Erythroblast (primary cell): ENCODE measurements around the gene ATP2A1.
"Not testable (repeated sequence)": the region's sequence is repeated elsewhere in the genome, so short reads cannot be mapped to it uniquely, and the experiment has no call there.

Experiments used
- DNase-seq, 2 experiments: peaks; one replicate each; lab custom pipeline; 2025; lab: John Stamatoyannopoulos, UW
- GATA1 ChIP-seq: IDR thresholded peaks from 2 replicates; pipeline ENCODE4 v1.6.1; 2011; ENCODE audit warnings: low read depth, mild to moderate bottlenecking, control low read depth, low read length, moderate library complexity
- POLR2A ChIP-seq: IDR thresholded peaks from 2 replicates; pipeline ENCODE4 v1.6.1; 2011; ENCODE audit warnings: mild to moderate bottlenecking, low read length

The ATP2A1 gene

DNA sequence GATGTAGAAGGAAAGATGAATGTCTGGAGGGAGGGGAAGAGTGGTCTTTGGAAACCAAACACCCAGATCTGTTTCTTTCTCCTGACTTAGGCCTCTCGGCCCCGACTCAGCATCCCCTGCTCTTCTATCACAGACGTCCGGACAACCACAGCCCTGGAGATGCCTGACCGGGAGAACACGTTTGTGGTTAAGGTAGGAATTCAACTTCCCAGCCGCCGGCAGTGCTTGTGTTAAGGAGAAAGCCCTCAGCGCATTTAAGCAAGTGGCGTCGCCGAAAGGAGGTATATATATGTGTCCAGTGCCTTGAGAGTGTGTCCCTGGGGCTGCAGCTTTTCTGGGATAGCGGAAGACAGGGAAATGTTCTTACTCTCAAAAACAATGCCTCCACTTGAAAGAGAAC lies 11.0 kb upstream of the ATP2A1 start:
- TF ChIP-seq POLR2A (no peak), GATA1 (no peak)
- DNase-seq, result no peak

DNA sequence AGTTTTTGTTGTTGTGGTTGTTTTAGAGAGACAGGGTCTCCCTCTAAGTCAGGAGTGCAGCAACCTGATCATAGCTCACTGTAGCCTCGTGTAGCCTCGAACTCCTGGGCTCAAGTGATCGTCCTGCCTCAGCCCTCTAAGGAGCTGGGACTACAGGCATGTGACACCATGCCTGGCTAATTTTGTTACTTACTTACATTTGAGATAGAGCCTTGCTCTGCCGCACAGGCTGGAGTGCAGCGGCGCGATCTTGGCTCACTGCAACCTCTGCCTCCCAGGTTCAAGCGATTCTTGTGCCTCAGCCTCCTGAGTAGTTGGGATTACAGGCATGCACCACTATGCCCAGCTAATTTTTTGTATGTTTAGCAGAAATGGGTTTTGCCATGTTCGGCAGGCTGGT lies 10.6 kb upstream of the ATP2A1 start:
- DNase-seq, result not testable (repeated sequence)

DNA sequence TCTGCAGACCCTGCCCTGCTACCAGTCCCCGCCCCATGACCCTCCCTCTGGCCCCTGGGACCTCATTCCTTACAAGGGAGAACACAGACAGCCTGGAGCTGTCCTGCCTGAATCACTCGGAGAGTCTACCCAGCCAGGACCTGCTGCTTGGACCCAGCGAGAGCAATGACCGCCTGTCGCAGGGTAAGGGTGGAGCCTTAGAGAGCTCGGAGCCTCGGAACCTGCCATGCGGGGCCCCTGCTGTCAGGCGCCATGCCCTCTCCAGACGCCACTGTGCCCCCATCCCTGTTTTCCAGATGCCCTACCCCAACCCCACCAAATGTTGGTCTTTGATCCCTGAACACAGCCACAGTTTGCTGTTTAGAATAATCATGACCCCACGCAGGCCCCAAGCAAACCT lies 9.1 kb upstream of the ATP2A1 start:
- no peak for DNase-seq
- no peak for TF ChIP-seq GATA1
- no peak for TF ChIP-seq POLR2A

DNA sequence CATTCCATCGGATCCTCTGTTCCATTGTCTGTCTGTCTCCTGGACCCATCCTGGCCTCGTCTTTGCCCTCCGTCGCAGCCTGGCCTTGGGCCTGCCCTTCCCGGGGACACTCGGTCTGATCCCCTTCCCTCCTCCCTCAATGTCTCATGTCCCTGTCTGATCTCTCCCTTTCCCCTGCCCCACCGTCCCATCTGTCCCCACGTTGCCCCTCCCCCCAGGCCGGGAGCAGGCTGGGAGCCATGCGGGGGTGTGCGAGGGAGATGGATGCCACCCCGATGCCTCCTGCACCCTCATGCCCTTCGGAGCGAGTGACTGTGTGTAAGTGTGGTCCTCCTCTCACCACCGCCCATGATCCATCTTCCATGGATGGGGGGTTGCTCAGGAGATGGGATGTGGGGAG lies 5.3 kb upstream of the ATP2A1 start:
- no peak for DNase-seq
- TF ChIP-seq GATA1, result no peak
- no peak for TF ChIP-seq POLR2A

DNA sequence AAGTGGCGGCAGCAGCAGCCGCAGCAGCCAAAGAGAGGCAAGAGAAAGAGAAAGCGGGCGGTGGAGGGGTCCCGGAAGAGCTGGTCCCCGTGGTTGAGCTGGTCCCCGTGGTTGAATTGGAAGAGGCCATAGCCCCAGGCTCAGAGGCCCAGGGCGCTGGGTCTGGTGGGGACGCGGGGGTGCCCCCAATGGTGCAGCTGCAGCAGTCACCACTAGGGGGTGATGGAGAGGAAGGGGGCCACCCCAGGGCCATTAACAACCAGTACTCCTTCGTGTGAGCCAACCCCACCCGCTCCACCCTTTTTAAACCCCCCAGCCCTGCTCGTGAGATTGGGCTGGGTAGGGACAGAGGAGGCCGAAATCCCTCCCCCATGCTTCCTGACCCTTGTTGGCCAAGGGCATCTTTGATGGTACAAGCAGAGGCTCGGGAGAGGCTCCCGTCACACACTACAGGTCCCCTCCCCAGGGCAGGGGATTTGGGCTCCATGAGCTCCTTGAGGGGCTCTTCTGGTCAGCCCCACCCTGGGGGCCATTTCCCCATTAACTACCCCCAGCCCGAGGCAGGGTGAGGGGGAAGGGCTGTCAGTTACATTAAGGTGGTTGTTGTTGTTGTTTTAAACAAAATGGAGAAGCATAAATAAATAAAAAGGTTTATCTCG lies 4.6 kb upstream of the ATP2A1 start:
- peak; percentile 57 to 70 for DNase-seq
- TF ChIP-seq POLR2A, result no peak
- TF ChIP-seq GATA1, result no peak

DNA sequence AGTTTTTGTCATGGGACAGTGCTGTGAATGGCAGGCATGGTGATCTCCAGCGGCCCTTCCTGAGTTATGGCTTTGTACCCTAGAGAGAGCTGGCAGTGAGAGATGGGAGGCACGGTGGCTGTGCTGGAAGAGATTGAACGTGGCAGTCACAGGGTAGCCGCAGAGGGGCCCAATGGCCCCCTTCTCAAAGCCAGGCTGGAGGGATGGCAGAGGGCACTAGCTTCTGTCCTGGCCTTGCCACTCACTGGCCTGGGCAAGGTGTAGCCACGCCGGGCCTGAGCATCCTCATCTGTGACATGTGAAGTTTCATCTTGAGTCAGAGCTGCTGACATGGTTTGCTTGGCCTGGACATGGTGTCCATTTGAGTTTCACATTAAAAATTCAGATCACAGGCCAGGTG lies 3.9 kb upstream of the ATP2A1 start:
- DNase-seq, result no peak
- no peak for TF ChIP-seq POLR2A
- TF ChIP-seq GATA1, result no peak

DNA sequence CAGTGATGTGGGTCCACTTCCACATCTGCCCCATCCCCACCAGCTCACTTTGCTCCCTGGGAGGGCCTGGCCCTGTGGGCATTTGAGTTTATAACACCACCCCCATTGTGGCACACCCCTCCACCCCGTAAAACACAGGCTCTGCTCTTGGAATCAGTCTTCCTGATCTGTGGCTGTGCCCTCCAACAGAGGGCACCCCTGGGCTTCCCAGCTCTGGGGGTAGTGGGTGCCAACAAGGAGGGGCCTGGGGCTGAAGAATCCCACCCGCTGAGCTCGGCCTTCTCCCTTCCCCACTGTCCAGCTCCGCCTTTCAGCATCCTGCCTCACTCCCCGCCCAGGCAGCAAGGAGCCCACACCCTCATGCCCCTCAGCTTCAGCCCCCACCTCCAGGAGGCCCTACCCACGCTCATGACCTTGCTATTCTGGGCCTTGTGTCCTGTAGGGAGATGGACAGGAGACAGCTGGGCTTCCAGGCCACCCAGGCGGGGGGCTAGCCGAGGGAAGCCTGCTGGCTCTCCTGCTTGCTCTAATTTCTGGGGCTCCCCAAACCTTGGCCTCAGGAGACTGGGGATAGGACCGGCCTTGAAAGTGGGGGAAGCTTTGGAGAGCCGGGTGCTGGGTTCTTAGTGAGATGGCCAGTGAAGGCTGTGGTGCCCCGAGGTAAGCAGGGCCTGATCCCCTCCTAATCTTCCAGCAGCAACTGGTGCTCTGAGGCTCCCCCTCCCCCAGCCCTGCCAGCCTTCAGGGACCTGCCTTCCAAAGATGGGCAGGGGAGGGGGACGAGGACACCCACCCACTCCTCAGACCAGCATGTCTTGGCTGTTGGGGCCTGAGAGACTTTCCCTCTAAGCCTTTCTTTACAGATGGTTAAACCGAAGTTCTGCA lies 2.9 kb upstream of the ATP2A1 start:
- DNase-seq, result no peak
- no peak for TF ChIP-seq POLR2A
- TF ChIP-seq GATA1, result no peak

DNA sequence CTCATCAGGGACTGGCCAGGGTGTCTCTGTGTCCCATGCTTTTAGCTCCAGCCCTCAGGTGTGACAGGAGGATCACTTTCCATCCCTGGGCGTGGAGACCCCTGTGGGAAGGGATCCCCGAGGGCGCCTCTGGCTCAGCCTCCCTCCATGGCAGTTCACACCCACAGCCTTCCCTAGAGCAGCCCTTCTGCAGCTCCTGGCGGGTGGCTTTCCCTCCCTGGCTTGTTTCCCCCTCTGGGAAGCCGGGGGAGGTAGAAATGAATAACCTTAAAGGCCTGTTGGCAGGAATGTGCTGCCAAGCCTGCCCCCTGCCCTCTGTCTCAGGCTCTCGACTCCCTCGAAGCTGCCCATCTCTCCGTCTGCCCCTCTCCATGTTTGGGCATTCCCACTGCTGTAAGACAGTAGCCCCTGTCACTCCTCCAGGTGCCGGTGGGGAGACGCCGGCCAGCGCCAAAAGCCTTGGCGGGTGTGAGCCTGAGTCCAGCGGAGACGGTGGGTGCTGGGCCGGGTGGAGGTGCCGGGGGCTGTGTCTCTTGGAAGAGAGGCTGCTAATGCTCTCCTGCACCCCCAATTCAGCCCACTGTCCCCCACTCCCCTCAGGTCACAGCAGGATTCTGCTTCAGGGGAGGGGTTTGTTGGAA lies 2.1 kb upstream of the ATP2A1 start:
- no peak for DNase-seq
- no peak for TF ChIP-seq POLR2A

DNA sequence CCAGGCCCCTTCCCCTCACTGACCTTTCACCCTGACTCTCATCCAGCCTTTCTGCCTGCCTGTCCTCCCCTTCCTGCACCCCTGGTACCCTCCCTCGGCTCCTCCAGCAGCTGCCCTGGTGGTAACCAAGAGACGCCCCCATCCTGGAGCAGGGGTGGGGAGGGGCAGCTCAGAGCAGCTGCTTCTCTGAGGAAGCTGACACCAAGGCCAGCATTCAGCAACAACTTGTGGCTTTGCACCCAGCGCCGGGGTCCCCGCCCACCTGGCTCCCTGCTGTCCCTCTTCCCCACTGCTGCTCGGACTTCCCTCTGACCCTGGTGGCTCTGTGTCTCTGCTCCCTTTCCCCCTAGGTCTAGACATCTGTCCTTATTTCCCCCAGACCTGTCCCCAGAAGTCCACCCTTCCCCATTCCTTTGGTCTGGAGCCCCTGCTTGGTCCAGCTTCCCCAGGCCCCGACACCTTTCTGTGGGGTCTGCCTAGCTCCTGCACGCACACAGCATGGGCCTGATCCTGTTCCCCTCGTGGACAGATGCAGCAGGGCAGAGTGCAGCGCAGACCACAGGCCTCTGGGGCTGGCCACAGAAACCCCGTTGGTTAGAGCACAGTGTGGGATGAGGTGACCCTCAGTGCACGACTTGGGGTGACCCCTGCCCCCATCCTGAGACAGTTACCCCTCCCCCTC lies 1.2 kb upstream of the ATP2A1 start:
- no peak for DNase-seq
- no peak for TF ChIP-seq POLR2A
- no peak for TF ChIP-seq GATA1

DNA sequence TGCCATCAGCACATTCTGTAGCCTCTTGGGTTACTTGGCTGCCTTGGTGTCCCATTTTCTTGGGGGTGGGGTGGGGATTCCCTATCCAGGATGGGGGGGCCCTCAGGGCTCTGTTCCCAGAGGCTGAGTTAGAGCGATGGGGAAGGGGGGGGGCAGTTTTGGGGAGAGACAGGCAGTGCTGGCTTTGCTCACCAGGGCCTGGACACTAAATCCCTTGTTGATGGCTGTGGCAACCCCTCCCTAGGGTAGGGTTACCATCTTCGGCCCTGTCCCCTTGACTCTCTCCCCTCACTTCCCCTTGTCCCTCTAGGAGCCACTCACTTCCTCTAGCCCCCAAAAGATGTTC lies 660 bp upstream of the ATP2A1 start:
- TF ChIP-seq GATA1 (no peak), POLR2A (no peak)
- DNase-seq, result no peak

DNA sequence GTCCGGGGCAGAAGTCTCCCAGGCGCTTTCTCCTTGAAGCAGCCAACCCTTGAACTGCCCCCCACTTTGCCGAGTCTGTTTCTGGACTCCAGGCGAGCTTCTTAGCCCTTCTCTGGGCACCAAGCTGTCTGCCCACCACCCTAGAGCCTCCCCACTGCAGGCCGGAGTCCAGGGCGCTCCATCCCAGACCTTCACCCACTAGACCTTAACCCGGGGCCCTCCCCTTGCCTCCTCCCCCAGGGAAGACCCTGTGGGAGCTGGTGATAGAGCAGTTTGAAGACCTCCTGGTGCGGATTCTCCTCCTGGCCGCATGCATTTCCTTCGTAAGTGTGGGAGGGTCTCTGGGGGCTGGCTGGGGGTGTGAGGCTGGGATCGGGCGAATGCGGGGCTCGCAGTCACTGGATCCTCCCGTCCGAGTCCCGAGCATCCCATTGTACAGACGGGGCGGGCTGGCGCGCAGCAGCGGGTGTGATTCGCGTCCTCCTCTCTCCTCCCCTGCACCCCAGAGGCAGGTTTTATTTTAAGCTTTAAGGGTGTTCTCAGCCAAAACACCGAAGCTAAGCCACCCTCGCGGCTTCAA lies 1.1 kb downstream of the ATP2A1 start:
- TF ChIP-seq POLR2A (no peak), GATA1 (no peak)
- DNase-seq, result peak in 1 of 2 experiments; percentile 37

DNA sequence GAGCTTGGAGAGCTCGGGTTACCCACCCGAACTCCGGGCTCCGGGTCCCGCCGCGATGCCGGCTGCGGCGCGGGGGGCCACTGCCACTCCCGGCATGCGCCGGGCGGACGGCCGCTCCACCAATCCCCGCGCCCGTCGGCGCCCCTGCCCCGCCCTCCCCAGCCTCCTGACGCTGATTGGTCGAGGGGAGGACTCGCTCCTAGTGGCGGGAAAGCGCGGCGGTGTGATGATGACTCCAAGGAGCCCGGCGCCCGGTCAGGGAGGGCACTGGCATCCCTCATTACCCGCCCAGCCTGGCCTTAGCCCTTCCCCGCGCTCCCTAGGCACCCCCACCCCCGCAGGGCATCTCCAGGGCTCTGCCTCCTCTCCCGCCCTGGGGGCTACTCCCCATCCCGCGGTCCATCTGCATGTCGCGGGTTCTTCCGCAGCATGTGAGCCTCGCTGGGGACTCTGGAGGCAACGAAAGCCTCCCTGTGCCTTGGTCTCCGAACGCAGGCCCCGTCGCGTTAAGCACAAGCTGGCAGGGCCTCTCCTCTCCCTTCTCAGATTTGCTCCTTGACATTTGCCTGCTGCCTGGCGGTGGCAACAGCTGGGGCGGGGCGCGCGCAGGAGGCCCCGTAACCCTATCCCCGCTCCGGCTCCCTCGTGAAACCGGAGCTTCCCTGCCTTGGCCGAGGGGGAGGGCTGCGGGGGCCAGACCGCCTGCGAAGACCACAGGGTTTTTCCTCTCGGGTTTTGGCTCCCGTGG lies 1.7 kb downstream of the ATP2A1 start:
- TF ChIP-seq POLR2A, result peak; percentile 32
- no peak for TF ChIP-seq GATA1
- peak; percentile 87 to 91 for DNase-seq

DNA sequence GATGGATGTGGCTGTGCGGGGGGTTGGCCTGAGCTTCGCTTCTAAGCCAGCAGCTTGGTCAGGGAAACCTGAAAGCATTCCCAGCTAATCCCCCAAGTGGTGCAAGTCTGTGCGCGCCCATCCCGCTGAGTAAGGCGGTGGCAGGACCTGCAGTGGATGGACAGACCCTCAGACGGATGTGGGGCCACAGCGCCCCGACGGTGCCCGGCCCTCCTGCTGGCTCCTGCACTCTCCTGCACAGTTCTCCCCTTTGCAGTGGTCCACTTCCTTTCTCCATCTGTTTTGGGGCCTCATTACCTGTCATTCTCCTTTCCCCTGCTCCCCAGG lies 2.3 kb downstream of the ATP2A1 start:
- no peak for TF ChIP-seq POLR2A
- TF ChIP-seq GATA1, result no peak
- DNase-seq, result no peak
